ENCODE measurements around the gene KMT2C. TPM values are rescaled to one million over a fixed set of nuclear protein-coding genes. Genes with fewer than 3 reads are reported as not detected.
A peak's percentile ranks its signal among the peaks of the same experiment; 100 is the strongest.

KMT2C gene
- total and polyA plus RNA-seq, 8 donors: 10.1 to 64.1 (median 53.3) TPM

DNA sequence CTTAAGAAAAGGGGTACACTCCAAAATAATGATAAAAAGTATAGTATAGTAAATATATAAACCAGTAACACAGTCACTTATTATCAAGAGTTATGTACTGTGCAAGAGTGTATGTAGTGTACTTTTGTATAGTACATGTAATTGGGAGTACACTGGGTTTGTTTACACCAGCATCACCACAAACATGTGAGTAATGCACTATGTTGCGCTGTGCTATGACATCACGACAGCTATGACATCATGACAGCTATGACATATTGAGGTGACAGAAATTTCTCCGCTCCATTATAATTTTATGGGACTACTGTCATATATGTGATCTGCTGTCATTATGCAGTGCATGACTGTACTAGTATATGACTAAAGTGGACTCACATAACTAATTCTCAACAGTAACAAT, 84.6 kb downstream of the KMT2C start:
- peaks cover 0 to 7% (median 0%) of the 10 kb centered on the region in 3 donors for H3K36me3 ChIP-seq
- no peak overlapping the region for H3K4me3 ChIP-seq
- TF ChIP-seq, protein P1, sequence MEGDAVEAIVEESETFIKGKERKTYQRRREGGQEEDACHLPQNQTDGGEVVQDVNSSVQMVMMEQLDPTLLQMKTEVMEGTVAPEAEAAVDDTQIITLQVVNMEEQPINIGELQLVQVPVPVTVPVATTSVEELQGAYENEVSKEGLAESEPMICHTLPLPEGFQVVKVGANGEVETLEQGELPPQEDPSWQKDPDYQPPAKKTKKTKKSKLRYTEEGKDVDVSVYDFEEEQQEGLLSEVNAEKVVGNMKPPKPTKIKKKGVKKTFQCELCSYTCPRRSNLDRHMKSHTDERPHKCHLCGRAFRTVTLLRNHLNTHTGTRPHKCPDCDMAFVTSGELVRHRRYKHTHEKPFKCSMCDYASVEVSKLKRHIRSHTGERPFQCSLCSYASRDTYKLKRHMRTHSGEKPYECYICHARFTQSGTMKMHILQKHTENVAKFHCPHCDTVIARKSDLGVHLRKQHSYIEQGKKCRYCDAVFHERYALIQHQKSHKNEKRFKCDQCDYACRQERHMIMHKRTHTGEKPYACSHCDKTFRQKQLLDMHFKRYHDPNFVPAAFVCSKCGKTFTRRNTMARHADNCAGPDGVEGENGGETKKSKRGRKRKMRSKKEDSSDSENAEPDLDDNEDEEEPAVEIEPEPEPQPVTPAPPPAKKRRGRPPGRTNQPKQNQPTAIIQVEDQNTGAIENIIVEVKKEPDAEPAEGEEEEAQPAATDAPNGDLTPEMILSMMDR (IDR thresholded peaks at IDR 0.05): no peak
- DNase-seq: no peak
- no peaks in the 10 kb centered on the region for H3K27me3 ChIP-seq
- 97 to 98% methylated on average over 3 of the region's 3 CpGs for WGBS, 2 donors
- intact Hi-C loops (cut with DNase I): no loop called here
- no peaks in the 10 kb centered on the region for H3K9me3 ChIP-seq
- no peak for FAIRE-seq
- no peak for ATAC-seq
- peaks cover 0 to 2% (median 0%) of the 10 kb centered on the region in 3 donors for H3K4me1 ChIP-seq
- H3K27ac ChIP-seq: no peak overlapping the region

DNA sequence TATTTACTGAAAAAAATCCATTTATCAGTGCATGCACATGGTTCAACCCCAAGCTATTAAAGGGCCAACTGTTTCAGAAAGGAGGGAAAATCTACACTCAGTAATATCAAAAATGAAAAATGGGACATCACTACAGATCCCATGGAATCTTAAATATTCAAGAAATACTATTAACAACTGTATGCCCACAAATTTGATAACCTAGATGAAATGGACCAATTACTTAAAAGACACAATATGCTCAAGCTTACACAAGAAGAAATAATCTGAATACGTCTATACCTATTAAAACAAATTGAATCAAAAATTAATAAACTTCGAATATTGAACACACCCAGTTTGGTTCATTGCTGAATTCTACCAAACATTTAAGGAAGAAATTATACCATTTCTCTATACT, 87.9 kb downstream of the KMT2C start:
- no peaks in the 10 kb centered on the region for H3K9me3 ChIP-seq
- H3K36me3 ChIP-seq: peaks cover 0 to 7% (median 0%) of the 10 kb centered on the region in 3 donors
- no peak overlapping the region for H3K27ac ChIP-seq
- FAIRE-seq (no peak), ATAC-seq (no peak), DNase-seq (no peak)
- H3K27me3 ChIP-seq: no peaks in the 10 kb centered on the region
- intact Hi-C loops (cut with DNase I): no loop called here
- H3K4me1 ChIP-seq: peaks cover 0 to 3% (median 0%) of the 10 kb centered on the region in 3 donors
- WGBS, 2 donors: 98 to 99% methylated on average over 2 of the region's 2 CpGs
- H3K4me3 ChIP-seq: no peak overlapping the region
- TF ChIP-seq, protein P1 (IDR thresholded peaks at IDR 0.05): no peak

DNA sequence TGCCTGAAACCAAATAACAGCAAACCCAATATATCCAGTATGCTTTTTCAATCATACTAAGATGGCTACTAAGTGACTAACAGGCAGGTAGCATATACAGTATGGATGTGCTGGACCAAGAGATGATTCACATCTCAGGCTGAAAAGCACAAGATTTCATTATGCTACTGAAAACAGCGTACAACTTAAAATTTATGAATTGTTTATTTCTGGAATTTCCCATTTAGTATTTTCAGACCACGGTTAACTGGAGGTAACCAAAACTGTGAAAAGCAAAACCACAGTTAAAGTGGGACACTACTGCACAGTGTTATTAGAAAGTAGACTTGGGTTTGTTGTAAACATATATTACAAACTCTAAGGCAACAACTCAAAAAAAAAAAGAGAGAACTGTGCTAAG, 91.5 kb downstream of the KMT2C start:
- intact Hi-C loops (cut with DNase I): no loop called here
- no peak for DNase-seq
- FAIRE-seq: no peak
- Histone ChIP-seq H3K4me3 (no peak overlapping the region), H3K9me3 (no peaks in the 10 kb centered on the region), H3K27me3 (no peaks in the 10 kb centered on the region), H3K36me3 (peaks cover 0 to 4% (median 0%) of the 10 kb centered on the region in 3 donors), H3K27ac (no peak overlapping the region), H3K4me1 (peaks cover 0 to 30% (median 25%) of the 10 kb centered on the region in 3 donors)
- WGBS, 2 donors: 96% methylated on average over 2 of the region's 2 CpGs
- TF ChIP-seq, protein P1 (IDR thresholded peaks at IDR 0.05): no peak
- no peak for ATAC-seq

DNA sequence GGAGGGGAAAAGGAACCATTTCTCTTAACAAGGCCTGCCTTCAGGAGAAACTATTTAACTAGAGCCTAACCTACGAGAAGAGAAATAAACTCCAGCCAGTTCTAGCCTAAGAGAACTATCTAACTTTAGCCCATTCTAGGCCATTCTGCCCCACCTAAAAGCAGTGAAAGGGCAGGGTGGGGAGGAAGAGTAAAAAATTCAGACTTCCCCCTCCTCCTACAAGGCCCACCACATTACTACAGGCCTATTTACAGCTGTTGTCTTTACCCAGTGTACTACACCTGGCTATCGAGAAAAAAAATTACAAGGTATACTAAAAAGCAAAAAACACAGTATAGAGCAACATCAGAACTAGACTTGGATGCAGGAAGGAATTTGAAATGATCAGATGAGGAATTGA, 93.0 kb downstream of the KMT2C start:
- H3K36me3 ChIP-seq: peaks cover 0 to 4% (median 0%) of the 10 kb centered on the region in 3 donors
- no peaks in the 10 kb centered on the region for H3K9me3 ChIP-seq
- TF ChIP-seq, protein P1 (IDR thresholded peaks at IDR 0.05): no peak
- 90 to 92% methylated on average over 2 of the region's 2 CpGs for WGBS, 2 donors
- peaks cover 9 to 41% (median 36%) of the 10 kb centered on the region in 3 donors for H3K4me1 ChIP-seq
- DNase-seq (no peak), FAIRE-seq (no peak), ATAC-seq (no peak)
- H3K4me3 ChIP-seq: no peak overlapping the region
- intact Hi-C loops (cut with DNase I): no loop called here
- no peak overlapping the region for H3K27ac ChIP-seq
- H3K27me3 ChIP-seq: no peaks in the 10 kb centered on the region

DNA sequence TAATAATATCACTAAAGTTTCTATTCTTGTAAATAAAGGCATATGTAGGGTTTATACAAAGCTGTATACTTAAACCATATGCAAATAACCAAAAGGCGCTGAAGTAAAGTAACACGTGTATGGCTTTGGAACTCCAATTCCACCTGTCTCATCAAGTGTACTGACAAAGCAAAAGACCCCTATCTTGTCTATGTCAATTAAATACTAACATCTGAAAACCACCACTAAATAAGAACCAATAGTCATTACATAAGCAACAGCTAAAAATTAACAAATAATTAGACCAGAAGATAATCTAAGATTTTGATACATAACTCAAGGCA, 93.9 kb downstream of the KMT2C start:
- Histone ChIP-seq H3K27ac (peak overlapping the region in 2 of 4 donors; percentile 22 to 54), H3K4me3 (no peak overlapping the region), H3K4me1 (peaks cover 9 to 41% (median 36%) of the 10 kb centered on the region in 3 donors), H3K9me3 (no peaks in the 10 kb centered on the region), H3K27me3 (no peaks in the 10 kb centered on the region), H3K36me3 (peaks cover 0 to under 1% (median 0%) of the 10 kb centered on the region in 3 donors)
- ATAC-seq: no peak
- DNase-seq: no peak
- peak; percentile 37 for FAIRE-seq
- WGBS, 2 donors: 70 to 71% methylated on average over 2 of the region's 2 CpGs
- TF ChIP-seq, protein P1 (IDR thresholded peaks at IDR 0.05): no peak
- intact Hi-C loops (cut with DNase I): no loop called here

All from pancreas (tissue), 10 donors.